Activated T-cell treated with anti-CD3 and anti-CD28 coated beads, Interleukin-2, amount 50 U/mL, for 1 hour (primary cell): ENCODE measurements around the gene COL16A1.

ENCODE experiments used
- DNase-seq: peaks from one replicate; pipeline ENCODE4 v3.0.0-alpha.2; 2020

The COL16A1 gene

DNA sequence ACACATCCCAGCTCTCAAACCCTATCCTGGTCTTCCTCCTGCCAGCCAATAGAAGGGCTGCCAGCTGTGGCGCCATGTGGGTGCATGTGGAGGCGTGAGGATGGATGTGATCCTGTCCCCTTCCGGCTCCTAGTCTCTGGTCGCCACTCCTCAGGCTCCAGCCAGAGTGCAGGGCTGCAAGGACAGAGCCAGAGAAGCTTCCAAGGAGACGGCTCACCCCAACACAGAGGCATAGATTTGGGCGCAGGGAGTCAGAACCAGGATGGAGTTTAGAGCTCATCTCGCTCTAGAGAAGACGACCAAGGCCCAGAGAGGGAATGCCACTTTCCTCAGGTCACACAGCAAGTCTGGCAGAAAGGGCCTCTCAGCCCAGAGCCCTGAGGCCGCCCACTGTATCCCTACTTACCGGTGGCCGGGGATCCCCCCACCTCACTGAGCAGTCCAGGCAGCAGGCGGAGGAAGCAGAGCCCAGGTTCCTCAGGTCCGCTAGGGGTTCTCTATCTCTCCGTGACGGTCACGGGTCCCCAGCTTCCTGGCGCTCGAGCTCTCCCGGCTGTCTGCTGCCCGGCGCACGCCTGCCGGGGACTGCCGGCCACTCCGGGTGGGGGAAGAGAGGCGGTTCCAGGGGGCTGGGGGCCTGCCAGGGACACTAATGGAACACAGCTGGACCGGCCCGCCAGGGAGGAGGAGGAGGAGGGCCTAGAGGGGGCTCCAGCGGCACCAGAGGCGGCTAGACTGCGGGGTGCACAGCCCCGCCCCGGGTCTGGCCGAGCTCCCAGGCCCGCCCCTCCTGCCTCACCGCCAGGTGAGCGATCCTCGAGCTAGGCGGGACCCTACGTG lies at the start of gene COL16A1:
Gene COL16A1, minus strand, starts transcription at position 587 of the 840 bp plus-strand sequence. CDS start 1,824 bp downstream, outside the sequence.
- DNase-seq = no peak

DNA sequence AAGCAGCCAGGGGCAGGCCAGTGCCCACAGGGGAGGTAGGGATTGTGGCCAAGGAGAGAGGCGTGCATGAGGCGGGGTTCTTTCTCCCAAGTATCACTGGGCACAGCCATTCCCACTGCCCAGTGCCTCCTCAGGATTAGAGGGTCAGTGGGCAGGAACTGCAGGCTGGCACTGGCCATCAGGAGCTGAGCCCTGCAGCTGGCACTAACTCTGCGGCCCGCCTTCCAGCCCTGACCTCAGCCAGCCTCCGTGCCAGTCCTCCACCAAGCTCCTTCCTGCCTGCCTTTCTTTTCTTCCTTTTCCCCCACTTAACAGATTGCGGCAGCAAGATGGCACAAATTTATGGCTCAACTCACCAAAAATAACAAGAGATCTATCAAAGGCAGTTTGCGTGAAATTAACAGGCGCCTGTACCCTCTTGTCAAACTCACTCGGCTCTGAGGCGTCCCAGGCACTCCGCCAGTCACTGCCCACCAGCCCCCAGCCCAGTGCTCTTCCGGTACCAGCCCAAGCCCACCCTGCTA lies 49.2 kb upstream of the COL16A1 start:
- DNase-seq = no peak

DNA sequence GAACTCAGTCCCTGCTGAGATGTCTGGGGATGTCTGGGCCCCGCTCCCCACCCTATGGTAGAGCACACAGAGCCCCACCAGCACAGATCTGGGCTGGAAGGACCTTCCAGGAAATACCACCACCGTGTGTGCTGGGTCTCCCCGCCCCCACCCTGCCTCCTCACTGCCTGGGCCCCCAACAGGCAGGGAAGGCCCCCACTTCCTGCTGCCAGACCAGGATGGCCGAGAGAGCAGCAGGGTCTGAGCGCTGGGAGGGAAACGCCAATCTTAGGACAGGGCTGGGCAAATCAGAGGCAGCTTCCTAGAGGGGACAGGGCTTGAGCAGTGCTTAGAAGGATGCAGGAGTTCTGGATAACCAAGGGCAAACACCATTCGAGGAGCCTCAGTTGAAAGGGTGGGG lies 48.4 kb upstream of the COL16A1 start:
- DNase-seq = no peak

GRCh38 chr1:31751822-31752241 lies 48.0 kb upstream of the COL16A1 start:
- DNase-seq = no peak

GRCh38 chr1:31750858-31751510 lies 47.2 kb upstream of the COL16A1 start:
- no peak for DNase-seq

GRCh38 chr1:31749785-31750735 lies 46.2 kb upstream of the COL16A1 start:
- DNase-seq = no peak

GRCh38 chr1:31748365-31748764 lies 44.5 kb upstream of the COL16A1 start:
- DNase-seq = no peak

DNA sequence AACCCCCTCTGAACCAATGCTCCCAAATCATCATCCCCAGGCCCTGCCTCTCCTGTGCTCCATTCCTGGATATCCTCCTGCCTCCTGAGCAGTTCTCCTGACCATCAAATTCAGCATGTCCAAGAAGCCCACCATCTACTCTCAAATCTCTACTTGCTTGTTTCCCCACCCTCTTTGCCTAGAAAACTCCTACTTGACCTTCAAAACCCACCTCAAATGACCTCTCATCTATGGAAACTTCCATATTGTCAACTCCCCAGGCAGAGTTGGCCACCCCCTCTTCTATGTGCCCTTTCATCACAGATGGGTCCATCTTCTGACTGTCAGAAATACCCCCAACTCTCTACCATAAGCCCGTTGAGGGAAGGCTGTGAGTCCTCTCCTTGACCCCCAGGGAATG lies 43.5 kb upstream of the COL16A1 start:
- no peak for DNase-seq

- DNase-seq = no peak
Observed at GRCh38 chr1:31746687-31747086, 42.9 kb upstream of the COL16A1 start.

DNA sequence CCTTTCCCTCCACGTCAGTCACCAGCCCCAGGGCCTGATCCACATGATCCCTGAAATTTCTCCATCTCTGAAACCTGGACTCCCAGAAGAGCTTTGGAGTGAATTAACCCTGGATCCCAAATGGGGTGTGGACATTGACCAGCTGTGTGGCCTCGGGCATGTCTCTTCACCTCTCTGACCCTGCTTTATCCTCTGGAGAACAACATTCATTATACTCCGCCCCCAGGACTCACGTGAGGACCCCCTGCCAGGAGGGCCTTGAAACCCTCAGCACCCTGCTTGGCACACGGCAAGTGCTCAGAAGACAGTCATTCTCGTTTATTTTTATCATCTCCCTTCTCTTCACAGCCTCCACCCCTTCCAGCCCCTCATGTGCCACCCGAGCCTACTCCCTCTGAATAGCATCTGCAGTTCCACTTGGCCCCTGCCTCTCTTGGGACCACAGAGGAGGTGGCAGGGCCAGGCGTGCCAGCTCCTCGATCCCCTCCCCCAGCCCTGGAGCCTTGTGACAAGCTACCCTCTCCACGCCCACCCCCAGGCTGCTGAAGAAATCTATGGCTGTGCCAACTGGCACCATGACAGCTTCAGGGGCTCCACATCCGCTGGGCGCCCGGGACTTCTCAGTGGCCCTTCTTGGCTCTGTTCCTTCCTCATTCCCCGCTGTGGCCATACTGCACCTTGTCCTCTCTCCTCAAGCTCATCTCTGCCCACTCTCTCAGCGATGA lies 42.3 kb upstream of the COL16A1 start:
- DNase-seq = no peak

DNA sequence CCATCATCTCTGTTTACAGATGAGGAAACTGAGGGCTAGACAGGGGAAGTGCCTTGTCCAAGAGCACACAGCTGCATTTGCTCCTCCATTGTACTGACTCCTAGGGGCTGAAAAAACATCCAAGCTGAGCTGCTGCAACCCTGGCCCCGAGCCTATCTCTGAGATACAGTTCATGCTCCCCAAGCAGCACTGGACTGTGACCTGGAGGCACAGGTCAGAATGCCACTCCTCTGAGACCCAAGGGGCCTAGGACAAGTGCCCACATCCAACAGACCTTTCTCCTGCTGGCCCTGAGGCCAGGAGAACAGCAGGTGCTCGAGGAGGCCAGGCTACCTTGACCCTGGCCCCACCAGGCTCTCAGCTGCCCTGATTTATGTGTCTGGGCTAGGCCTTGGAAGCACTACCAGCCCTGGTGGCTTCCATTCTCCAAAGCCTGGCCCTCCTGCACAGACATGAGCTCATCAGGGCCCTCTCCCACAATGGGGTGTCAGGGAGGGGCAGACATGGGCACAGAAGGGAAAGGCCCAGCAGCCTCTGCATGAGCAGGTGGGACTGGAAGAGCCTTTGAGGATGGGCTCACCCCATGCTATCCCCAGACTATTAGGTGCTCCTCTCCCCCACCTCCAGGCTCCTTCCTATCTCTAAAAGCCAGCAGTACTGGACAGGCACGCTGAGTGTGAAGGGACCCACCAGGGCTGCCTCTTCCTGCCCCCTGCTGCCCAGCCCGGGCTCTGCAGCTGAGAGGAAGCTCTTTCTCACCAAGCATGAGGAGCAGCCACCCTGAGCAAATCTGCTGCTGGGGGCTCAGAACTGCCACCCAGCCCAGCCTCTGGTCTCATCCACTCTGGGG lies 41.5 kb upstream of the COL16A1 start:
- DNase-seq = peak; percentile 55

- DNase-seq = no peak
Observed at GRCh38 chr1:31744165-31744888, 40.5 kb upstream of the COL16A1 start.

- DNase-seq = no peak
Observed at GRCh38 chr1:31742462-31743212, 38.8 kb upstream of the COL16A1 start.

DNA sequence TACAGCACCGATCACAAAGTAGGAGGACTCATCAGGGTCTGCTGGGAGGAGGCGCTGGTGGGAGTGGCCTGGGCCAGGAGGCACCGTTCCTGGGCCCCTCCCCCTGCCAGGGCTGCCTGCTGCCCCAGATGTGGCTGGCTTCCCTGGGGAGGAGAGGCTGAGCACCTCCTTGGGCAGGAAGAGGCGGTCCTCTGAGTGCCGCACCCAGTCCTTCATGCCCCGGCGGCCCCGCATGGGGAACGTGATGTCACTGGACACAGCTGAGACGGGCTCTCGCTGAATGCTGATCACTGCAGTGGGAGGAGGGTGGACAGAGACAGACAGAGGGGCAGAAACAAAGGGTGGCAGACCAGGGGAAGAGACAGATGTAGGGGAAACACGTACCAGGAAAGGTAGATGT lies 35.5 kb upstream of the COL16A1 start:
- DNase-seq = peak; percentile 47

GRCh38 chr1:31736675-31737074 lies 32.9 kb upstream of the COL16A1 start:
- DNase-seq = peak; percentile 35

DNA sequence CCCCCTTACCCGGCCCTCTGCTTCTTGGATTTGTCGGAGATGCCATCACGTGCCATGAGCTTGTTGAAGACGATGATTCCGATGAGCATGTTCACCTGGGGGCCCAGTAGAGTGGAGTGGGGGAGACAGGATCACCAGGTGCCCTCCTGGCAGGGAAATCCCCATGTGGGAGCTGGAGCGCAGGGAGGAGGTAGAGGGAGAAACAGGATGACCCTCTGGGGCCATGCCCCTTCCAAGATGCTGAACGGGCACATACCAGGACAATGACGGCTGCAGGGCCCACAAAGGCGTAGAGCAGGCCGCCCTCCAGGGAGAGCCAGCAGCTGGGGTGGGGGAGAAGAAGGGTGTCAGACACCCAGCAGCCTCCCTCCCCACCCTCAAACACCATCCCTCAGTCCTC lies 31.8 kb upstream of the COL16A1 start:
- no peak for DNase-seq

DNA sequence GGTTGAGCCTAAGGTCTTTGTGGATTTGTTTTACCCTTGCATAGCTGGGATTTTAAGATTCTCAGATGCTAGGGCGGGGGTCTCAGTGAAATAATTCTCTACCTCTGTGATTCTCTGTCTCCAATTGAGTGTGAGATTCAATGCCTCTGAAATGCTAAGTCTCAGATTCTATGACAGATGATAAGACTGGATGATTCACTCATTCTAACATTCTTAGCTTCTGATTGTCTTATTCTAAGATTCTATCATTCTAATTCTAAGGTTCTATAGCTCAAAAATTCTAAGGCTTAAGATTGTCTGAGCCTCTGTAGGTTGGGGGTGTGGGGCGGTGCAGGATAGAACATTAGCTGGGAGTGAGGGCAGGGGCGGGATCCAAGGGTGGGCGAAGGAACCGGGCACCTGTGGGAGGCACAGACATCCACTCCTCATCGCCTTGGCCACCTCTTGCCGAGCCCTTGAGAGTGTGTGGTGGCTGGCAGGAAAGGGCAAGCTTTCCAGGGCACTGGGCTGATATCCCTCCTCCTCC lies 30.8 kb upstream of the COL16A1 start:
- no peak for DNase-seq

DNA sequence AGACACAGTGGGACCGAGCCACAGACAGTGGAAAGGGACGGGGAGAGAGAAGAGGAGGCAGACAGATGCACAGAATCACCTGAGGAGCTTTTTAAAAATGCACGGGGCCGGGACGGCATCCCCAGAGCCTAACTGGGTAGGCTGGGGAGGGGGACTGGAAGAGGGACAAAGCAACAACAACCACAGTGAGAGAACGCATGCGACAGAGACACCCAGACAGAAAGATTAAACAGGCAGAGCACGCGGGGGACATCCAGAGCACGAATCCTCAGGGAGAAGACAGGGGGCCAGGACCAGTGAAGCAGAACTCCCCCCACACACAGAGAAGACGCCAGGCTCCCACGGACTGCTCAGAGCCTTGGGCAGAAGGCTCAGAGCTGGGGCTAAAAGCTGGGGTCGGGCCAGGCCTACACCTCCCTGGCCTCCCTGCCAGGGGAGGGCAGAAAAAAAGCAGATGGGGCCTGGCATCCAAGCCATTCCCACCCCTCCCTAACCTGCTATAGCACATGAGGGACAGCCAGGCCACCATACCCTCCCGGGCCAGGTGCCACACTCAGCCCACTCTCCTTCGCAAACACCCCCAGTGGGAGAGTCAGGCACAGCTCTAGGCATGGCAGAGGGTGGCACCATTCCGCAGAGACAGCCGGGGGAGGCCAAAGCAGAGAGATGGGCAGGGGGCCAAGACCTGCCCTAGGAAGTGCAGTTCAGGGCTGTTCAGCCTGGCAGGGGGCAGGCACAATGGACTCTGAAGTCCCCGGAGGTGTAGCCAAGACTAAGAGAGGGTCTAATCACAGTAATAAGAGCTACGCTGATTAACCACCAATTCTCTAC lies 29.8 kb upstream of the COL16A1 start:
- no peak for DNase-seq
